HFF-Myc (cell line): Measurements from ENCODE around the gene GALNT16.

Experiments
- DNase-seq: peaks from one replicate; pipeline ENCODE4 v3.0.0-alpha.2; 2011; ENCODE audit warnings: low read depth; ENCODE audit errors: extremely low read depth
- H3K4me3 ChIP-seq: replicated peaks from 2 replicates; pipeline ENCODE4 v1.5.1; 2011; ENCODE audit warnings: low read depth, mild to moderate bottlenecking, control low read depth, low read length
- TF ChIP-seq, protein P1 (sequence below): IDR thresholded peaks from 2 replicates; pipeline ENCODE4 v1.5.1; 2012; ENCODE audit warnings: mild to moderate bottlenecking, low read depth, low read length, control low read depth; ENCODE audit errors: missing control alignments

Gene GALNT16

DNA sequence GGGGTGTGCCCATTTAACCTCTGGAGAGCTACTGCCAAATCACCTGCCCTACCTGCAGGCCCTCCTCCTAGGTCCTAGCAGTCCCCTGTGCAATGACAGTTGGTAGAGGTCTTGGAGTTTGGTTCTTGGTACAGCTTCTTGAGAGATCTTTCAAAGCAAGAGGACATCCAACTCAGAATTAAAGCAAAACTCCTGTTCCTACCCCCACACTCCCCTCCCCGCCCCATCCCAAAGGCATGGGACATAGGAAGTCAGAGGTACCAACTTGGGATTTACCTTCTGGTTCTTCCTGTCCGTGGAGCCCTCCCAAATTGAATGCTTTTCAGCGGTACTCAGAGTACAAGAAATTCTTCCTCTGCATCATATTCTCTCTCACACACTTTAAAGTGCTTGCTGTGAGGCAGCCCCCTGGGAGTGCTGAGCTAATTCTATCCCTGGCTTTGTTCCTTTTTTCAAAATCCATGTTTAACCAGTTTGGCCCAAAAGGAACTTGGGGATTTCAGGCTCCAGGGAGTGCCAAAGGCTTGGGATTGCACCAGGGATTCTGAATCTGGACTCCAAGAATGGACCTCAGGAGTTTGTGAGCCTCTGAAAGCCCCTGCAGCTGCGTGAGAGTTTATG lies 40.8 kb downstream of the GALNT16 start:
- DNase-seq: no peak
- H3K4me3 ChIP-seq: no peak overlapping the region
- TF ChIP-seq, protein P1, sequence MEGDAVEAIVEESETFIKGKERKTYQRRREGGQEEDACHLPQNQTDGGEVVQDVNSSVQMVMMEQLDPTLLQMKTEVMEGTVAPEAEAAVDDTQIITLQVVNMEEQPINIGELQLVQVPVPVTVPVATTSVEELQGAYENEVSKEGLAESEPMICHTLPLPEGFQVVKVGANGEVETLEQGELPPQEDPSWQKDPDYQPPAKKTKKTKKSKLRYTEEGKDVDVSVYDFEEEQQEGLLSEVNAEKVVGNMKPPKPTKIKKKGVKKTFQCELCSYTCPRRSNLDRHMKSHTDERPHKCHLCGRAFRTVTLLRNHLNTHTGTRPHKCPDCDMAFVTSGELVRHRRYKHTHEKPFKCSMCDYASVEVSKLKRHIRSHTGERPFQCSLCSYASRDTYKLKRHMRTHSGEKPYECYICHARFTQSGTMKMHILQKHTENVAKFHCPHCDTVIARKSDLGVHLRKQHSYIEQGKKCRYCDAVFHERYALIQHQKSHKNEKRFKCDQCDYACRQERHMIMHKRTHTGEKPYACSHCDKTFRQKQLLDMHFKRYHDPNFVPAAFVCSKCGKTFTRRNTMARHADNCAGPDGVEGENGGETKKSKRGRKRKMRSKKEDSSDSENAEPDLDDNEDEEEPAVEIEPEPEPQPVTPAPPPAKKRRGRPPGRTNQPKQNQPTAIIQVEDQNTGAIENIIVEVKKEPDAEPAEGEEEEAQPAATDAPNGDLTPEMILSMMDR: no peak

DNA sequence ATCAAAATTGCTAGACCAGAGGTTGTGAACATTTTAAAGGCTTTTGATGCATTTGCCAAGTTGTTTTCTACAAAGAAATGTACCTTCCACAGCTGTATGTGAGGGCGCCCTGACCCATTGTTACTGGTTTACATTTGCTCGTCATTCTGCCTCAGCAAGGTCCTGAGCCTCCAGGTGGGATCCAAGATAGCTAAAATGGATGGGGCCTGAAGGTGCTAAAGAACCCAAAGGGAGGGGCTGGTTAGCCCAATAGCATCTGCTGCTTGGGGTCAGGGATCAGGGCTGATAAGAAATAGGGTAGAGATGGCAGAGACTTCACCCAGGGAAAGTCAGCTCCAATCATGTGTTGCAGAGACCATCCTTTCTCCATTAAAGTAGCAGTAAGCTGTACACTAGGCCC lies 43.1 kb downstream of the GALNT16 start:
- TF ChIP-seq, protein P1: no peak

DNA sequence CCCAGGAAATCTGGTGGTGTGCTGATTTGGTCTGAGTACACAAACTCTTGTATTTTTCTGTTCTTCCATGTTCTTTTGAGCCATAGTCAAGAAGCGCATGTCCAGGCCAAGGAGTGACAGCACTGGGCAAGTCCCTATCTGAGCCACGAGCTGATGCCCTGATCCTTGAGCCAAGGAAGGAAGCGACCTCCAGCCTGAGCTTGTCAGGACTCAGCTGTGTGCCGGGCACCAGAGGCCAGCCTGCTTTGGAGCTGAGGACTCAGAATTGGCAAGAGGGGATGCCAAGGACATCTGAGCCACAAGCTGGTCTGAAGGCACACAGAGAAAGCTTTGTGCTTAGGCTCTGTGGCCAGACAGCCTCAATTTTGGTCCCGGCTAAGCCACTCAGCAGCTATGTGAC lies 52.6 kb downstream of the GALNT16 start:
- TF ChIP-seq, protein P1: no peak
- H3K4me3 ChIP-seq: no peak overlapping the region
- no peak for DNase-seq

More for the DNA sequence above, 43.1 kb downstream of the GALNT16 start:
- no peak for DNase-seq
- H3K4me3 ChIP-seq: no peak overlapping the region

DNA sequence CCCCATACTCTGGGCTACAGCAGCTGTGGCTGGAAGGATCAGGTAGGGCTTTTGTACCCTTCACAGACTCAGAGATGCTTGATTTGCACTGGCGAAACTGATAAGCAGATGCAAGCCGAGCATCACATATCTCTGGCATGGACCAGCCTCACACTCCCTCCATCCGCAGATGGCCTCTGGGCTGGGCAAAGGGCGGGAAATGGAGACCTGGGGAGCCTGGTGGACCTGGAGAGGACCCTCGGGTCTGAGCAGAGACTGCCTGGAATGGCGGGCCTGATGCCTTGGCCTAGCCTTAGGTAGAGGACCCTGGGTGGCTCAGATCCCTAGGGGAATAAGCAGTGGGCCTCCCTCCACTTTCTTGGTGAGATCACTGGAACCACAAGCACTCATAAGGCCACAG lies 53.2 kb downstream of the GALNT16 start:
- H3K4me3 ChIP-seq: no peak overlapping the region
- TF ChIP-seq, protein P1: no peak
- no peak for DNase-seq

DNA sequence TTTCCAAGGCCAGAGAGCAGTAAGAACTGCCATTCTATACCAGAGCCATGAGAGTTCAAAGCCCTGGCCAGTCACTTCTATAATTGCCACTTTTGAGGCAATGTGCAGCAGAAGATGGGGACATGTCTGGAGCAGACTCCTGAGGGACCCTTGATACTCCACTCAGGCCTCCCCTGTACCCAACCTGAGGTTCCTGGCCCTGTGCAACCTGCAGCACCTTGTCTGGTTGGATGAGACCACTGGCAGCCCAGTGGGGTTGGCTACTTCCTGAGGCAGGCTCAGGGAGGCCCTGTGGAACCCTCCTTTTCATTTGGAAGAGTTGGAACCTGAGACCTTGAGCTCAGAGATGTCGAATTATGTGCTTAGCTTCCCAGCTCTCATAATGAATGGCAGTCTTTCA lies 54.4 kb downstream of the GALNT16 start:
- H3K4me3 ChIP-seq: no peak overlapping the region
- no peak for DNase-seq
- TF ChIP-seq, protein P1: no peak

DNA sequence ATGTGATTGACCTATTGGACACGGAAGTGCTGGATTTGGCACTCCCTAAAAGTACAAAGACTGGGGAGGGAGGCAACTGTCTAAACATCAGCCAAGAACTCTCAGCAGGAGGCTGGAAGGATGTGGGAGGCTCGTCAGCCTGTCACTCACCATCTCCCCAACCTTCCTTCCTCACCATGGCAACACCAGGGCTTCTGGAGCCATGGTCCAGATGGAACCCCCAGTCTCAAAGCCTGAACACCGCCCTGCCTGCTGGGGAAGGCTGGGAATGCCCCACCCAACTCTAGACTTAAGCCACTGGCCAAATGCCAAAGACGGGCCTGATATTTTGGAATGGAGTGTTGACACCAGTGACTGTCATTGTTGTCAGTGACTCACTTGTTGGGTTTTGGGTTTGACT lies 55.3 kb downstream of the GALNT16 start:
- no peak overlapping the region for H3K4me3 ChIP-seq
- no peak for DNase-seq
- TF ChIP-seq, protein P1: no peak
